ENCODE measurements around the gene ETS1.

GRCh38 chr11:128597209-128597608 is 9.9 kb upstream of the ETS1 start:
- no peak for TF ChIP-seq POLR2A (IDR thresholded peaks at IDR 0.05)
- no peak for TF ChIP-seq CTCF (IDR thresholded peaks at IDR 0.05)

Measured in heart left ventricle (tissue), 13 donors.